Activated CD4-positive, alpha-beta memory T cell treated with anti-CD3 and anti-CD28 coated beads, Interleukin-2, amount 10 ng/mL, durations not matched to agents 7 days and 5 days (primary cell): ENCODE results near the gene ZNF142. TPM values are rescaled to one million over a fixed set of nuclear protein-coding genes. Genes with fewer than 3 reads are reported as not detected.

ENCODE experiments used
- CTCF ChIA-PET: fragments of 350-600 bp; sonication (Branson Sonifier 250); formaldehyde crosslinking; loops from one replicate; lab custom pipeline; 2021; ENCODE audit warnings: antibody characterized with exemption, inconsistent platforms; lab: Charles Lee
- POLR2A ChIA-PET: fragments of 350-600 bp; sonication (Branson Sonifier 250); formaldehyde crosslinking; loops from one replicate; lab custom pipeline; 2021; ENCODE audit warnings: antibody characterized with exemption; lab: Charles Lee
- DNase-seq: peaks from one replicate; pipeline ENCODE4 v3.0.0-alpha.2; 2020
- H3K27ac Mint-ChIP-seq: one replicate; pipeline ENCODE4 v1.8.0; 2021; ENCODE audit warnings: mild to moderate bottlenecking, mixed read lengths
- H3K27me3 Mint-ChIP-seq: one replicate; pipeline ENCODE4 v1.8.0; 2021; ENCODE audit warnings: mixed read lengths
- H3K36me3 Mint-ChIP-seq: one replicate; pipeline ENCODE4 v1.8.0; 2021; ENCODE audit warnings: low read depth, mixed read lengths
- H3K4me1 Mint-ChIP-seq: one replicate; pipeline ENCODE4 v1.8.0; 2021; ENCODE audit warnings: mixed read lengths
- H3K4me3 Mint-ChIP-seq: one replicate; pipeline ENCODE4 v1.8.0; 2021; ENCODE audit warnings: mild to moderate bottlenecking, mixed read lengths
- H3K9me3 Mint-ChIP-seq: one replicate; pipeline ENCODE4 v1.8.0; 2021; ENCODE audit warnings: mixed read lengths
- total RNA-seq, 2 experiments: library from RNA; stranded (reverse); gene quantifications; one replicate each; pipeline ENCODE4 v1.2.3, GENCODE V29; 2021

Gene ZNF142
- total RNA-seq, 2 experiments from 2014 or later, result 41.4 to 41.8 TPM

GRCh38 chr2:218671097-218671653 lies 11.8 kb upstream of the ZNF142 start:
- Mint-ChIP-seq H3K9me3 (no peaks in the 10 kb centered on the region), H3K4me1 (peaks cover 27% of the 10 kb centered on the region), H3K27me3 (no peaks in the 10 kb centered on the region), H3K4me3 (peak overlapping the region; percentile 97), H3K36me3 (peaks cover 11% of the 10 kb centered on the region), H3K27ac (peak overlapping the region; percentile 88)
- ChIA-PET POLR2A (interaction anchor here (0.9 to 4.4 kb wide), 8 partner anchors 11 to 274 kb away, joined by 3 to 76 read pairs (median 6); partner anchors contain the start of genes BCS1L, TTLL4 and ZNF142), CTCF (interaction anchor here (0.7 to 5.5 kb wide), 8 partner anchors 12 to 205 kb away, joined by 3 to 47 read pairs (median 4); partner anchors contain the start of genes BCS1L, TTLL4 and ZNF142)
- no peak for DNase-seq

GRCh38 chr2:218664653-218665052 lies 5.2 kb upstream of the ZNF142 start:
- DNase-seq, result no peak
- no peak overlapping the region for H3K4me3 Mint-ChIP-seq
- H3K4me1 Mint-ChIP-seq, result peaks cover 19% of the 10 kb centered on the region
- ChIA-PET CTCF (no interaction called here), POLR2A (no interaction called here)
- H3K27ac Mint-ChIP-seq, result no peak overlapping the region
- H3K9me3 Mint-ChIP-seq, result no peaks in the 10 kb centered on the region
- peaks cover 49% of the 10 kb centered on the region for H3K36me3 Mint-ChIP-seq
- no peaks in the 10 kb centered on the region for H3K27me3 Mint-ChIP-seq

DNA sequence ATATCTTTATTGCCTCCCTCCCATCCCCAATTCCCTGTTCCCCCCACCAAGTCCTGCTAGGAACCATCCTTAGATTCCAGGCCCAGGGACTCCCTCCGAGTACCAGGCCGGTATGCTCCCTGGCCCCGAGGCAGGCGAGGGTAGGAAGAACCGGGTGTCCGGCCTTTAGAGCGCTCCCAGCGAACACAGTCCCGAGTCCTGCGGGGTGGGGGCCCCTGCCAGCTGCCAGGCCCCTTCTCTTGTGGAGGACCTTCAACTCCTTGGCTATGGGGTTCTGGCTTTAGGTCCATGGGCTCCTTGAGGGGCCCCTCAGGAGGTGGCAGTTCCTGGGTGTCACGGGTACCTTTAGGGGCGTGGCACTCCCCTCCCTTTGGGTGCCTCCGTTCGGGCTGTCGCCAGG lies 4.5 kb upstream of the ZNF142 start:
- H3K36me3 Mint-ChIP-seq, result peaks cover 53% of the 10 kb centered on the region
- H3K27ac Mint-ChIP-seq, result no peak overlapping the region
- H3K4me3 Mint-ChIP-seq, result no peak overlapping the region
- peaks cover 21% of the 10 kb centered on the region for H3K4me1 Mint-ChIP-seq
- H3K9me3 Mint-ChIP-seq, result no peaks in the 10 kb centered on the region
- no peaks in the 10 kb centered on the region for H3K27me3 Mint-ChIP-seq
- no peak for DNase-seq
- CTCF ChIA-PET, result no interaction called here
- POLR2A ChIA-PET, result no interaction called here

DNA sequence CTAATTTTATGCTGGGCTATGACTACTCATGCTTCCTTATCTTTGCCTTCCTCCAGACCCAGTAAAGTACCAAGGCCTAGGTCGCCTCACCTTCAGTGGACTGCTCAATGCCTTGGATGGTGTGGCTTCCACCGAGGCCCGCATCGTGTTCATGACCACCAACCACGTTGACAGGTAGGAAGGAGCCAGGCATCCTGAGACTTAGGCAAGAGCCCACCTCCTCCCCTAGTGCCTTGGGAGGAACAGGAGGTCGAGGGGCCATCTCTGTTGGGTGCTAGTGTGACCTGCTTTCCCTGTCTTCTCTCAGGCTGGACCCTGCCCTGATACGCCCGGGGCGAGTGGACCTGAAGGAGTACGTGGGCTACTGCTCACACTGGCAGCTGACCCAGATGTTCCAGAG lies 3.4 kb upstream of the ZNF142 start:
- POLR2A ChIA-PET, result interaction anchor here (6.3 kb wide), 1 partner anchor 10 kb away, joined by 76 read pairs; the partner anchor contains the start of genes RNF25 and STK36
- Mint-ChIP-seq H3K36me3 (peaks cover 54% of the 10 kb centered on the region), H3K27ac (no peak overlapping the region), H3K4me1 (peaks cover 32% of the 10 kb centered on the region), H3K27me3 (no peaks in the 10 kb centered on the region), H3K4me3 (no peak overlapping the region), H3K9me3 (no peaks in the 10 kb centered on the region)
- no peak for DNase-seq
- CTCF ChIA-PET, result interaction anchor here (0.5 kb wide), 1 partner anchor 389 kb away, joined by 3 read pairs; no protein-coding TSS in a partner anchor

- H3K9me3 Mint-ChIP-seq, result no peaks in the 10 kb centered on the region
- no peak for DNase-seq
- peaks cover 35% of the 10 kb centered on the region for H3K4me1 Mint-ChIP-seq
- no peak overlapping the region for H3K4me3 Mint-ChIP-seq
- no peaks in the 10 kb centered on the region for H3K27me3 Mint-ChIP-seq
- no peak overlapping the region for H3K27ac Mint-ChIP-seq
- ChIA-PET POLR2A (interaction anchor here (6.3 kb wide), 1 partner anchor 10 kb away, joined by 76 read pairs; the partner anchor contains the start of genes RNF25 and STK36), CTCF (interaction anchor here (5.2 kb wide), 1 partner anchor 11 kb away, joined by 47 read pairs; the partner anchor contains the start of genes RNF25 and STK36)
- H3K36me3 Mint-ChIP-seq, result peaks cover 55% of the 10 kb centered on the region
Observed at GRCh38 chr2:218662377-218662776, 3.0 kb upstream of the ZNF142 start.

GRCh38 chr2:218659988-218660358 lies 550 bp upstream of the ZNF142 start:
- ChIA-PET POLR2A (interaction anchor here (0.9 to 6.3 kb wide), 20 partner anchors 9 to 594 kb away, joined by 3 to 76 read pairs (median 4); partner anchors contain the start of genes RNF25, STK36, TTLL4 and TUBA4A), CTCF (interaction anchor here (0.6 to 6.0 kb wide), 19 partner anchors 9 to 635 kb away, joined by 3 to 63 read pairs (median 7); partner anchors contain the start of genes RNF25, STK36, TTLL4 and ZFAND2B)
- no peak for DNase-seq
- peak overlapping the region; percentile 97 for H3K4me3 Mint-ChIP-seq
- peaks cover 43% of the 10 kb centered on the region for H3K4me1 Mint-ChIP-seq
- H3K27ac Mint-ChIP-seq, result peak overlapping the region; percentile 84
- H3K27me3 Mint-ChIP-seq, result no peaks in the 10 kb centered on the region
- peaks cover 60% of the 10 kb centered on the region for H3K36me3 Mint-ChIP-seq
- no peaks in the 10 kb centered on the region for H3K9me3 Mint-ChIP-seq

- Mint-ChIP-seq H3K4me1 (peaks cover 43% of the 10 kb centered on the region), H3K27me3 (no peaks in the 10 kb centered on the region), H3K36me3 (peaks cover 56% of the 10 kb centered on the region), H3K4me3 (peak overlapping the region; percentile 97), H3K9me3 (no peaks in the 10 kb centered on the region), H3K27ac (peak overlapping the region; percentile 84)
- peak; percentile 50 for DNase-seq
- ChIA-PET CTCF (interaction anchor here (0.6 to 6.0 kb wide), 19 partner anchors 11 to 636 kb away, joined by 3 to 63 read pairs (median 7); partner anchors contain the start of genes RNF25, STK36 and TTLL4), POLR2A (interaction anchor here (0.5 to 6.3 kb wide), 24 partner anchors 9 to 729 kb away, joined by 3 to 76 read pairs (median 4); partner anchors contain the start of genes RNF25, STK36, TTLL4 and TUBA4A)
Observed at GRCh38 chr2:218658671-218659257, 659 bp downstream of the ZNF142 start.

GRCh38 chr2:218655751-218656150 lies 3.7 kb downstream of the ZNF142 start:
- Mint-ChIP-seq H3K27me3 (no peaks in the 10 kb centered on the region), H3K9me3 (no peaks in the 10 kb centered on the region), H3K4me3 (no peak overlapping the region), H3K27ac (no peak overlapping the region), H3K4me1 (peaks cover 37% of the 10 kb centered on the region), H3K36me3 (peaks cover 52% of the 10 kb centered on the region)
- POLR2A ChIA-PET, result no interaction called here
- CTCF ChIA-PET, result interaction anchor here (0.9 to 1.2 kb wide), 3 partner anchors 32 to 192 kb away, joined by 4 to 5 read pairs (median 4); partner anchors contain the start of gene TTLL4
- no peak for DNase-seq

DNA sequence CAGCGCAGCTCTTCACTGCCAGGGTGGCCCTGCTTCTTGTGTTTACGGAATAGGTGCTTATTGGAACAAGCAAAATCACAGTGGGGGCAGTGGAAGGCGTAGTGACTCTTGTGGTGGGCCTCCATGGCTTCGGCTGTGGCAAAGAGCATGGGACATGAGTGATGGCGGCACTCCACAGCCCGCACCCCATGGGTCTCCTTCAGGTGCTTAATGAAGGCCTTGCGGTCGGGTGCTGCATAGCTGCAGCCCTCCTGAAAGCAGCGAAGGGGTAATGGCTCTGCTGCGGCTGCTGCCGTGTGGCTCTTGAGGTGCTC lies 10.7 kb downstream of the ZNF142 start:
- ChIA-PET CTCF (interaction anchor here (0.8 to 6.1 kb wide), 9 partner anchors 10 to 439 kb away, joined by 3 to 63 read pairs (median 3); partner anchors contain the start of genes BCS1L, TTLL4 and ZNF142), POLR2A (interaction anchor here (1.0 to 4.4 kb wide), 3 partner anchors 10 to 81 kb away, joined by 4 to 22 read pairs (median 4); partner anchors contain the start of genes BCS1L, USP37 and ZNF142)
- Mint-ChIP-seq H3K36me3 (peaks cover 72% of the 10 kb centered on the region), H3K9me3 (no peaks in the 10 kb centered on the region), H3K27me3 (no peaks in the 10 kb centered on the region), H3K4me3 (no peak overlapping the region), H3K4me1 (peaks cover 1% of the 10 kb centered on the region), H3K27ac (no peak overlapping the region)
- DNase-seq, result no peak

GRCh38 chr2:218648088-218648786 lies 11.2 kb downstream of the ZNF142 start:
- H3K4me1 Mint-ChIP-seq, result peaks cover 1% of the 10 kb centered on the region
- peak; percentile 67 for DNase-seq
- ChIA-PET POLR2A (interaction anchor here (0.9 to 4.4 kb wide), 4 partner anchors 10 to 80 kb away, joined by 3 to 22 read pairs (median 4); partner anchors contain the start of genes BCS1L, USP37 and ZNF142), CTCF (interaction anchor here (0.6 to 6.1 kb wide), 17 partner anchors 11 to 439 kb away, joined by 3 to 63 read pairs (median 3); partner anchors contain the start of genes BCS1L, TTLL4 and ZNF142)
- H3K9me3 Mint-ChIP-seq, result no peaks in the 10 kb centered on the region
- H3K27ac Mint-ChIP-seq, result no peak overlapping the region
- peaks cover 74% of the 10 kb centered on the region for H3K36me3 Mint-ChIP-seq
- H3K27me3 Mint-ChIP-seq, result no peaks in the 10 kb centered on the region
- H3K4me3 Mint-ChIP-seq, result no peak overlapping the region

GRCh38 chr2:218645126-218645525 lies 14.3 kb downstream of the ZNF142 start:
- ChIA-PET POLR2A (no interaction called here), CTCF (interaction anchor here (6.1 kb wide), 1 partner anchor 14 kb away, joined by 63 read pairs; the partner anchor contains the start of genes BCS1L and ZNF142)
- H3K36me3 Mint-ChIP-seq, result peaks cover 71% of the 10 kb centered on the region

GRCh38 chr2:218644721-218645120 lies 14.7 kb downstream of the ZNF142 start:
- CTCF ChIA-PET, result no interaction called here
- peaks cover 69% of the 10 kb centered on the region for H3K36me3 Mint-ChIP-seq
- H3K27ac Mint-ChIP-seq, result no peak overlapping the region
- no peak for DNase-seq
- POLR2A ChIA-PET, result no interaction called here
- H3K4me3 Mint-ChIP-seq, result no peak overlapping the region
- no peaks in the 10 kb centered on the region for H3K27me3 Mint-ChIP-seq
- no peaks in the 10 kb centered on the region for H3K9me3 Mint-ChIP-seq
- peaks cover 1% of the 10 kb centered on the region for H3K4me1 Mint-ChIP-seq

More at GRCh38 chr2:218645126-218645525, 14.3 kb downstream of the ZNF142 start:
- H3K27ac Mint-ChIP-seq, result no peak overlapping the region
- no peak for DNase-seq
- no peaks in the 10 kb centered on the region for H3K27me3 Mint-ChIP-seq
- H3K9me3 Mint-ChIP-seq, result no peaks in the 10 kb centered on the region
- H3K4me3 Mint-ChIP-seq, result no peak overlapping the region
- H3K4me1 Mint-ChIP-seq, result peaks cover 1% of the 10 kb centered on the region
